ENCODE measurements around the gene PM20D2.

Gene PM20D2

GRCh38 chr6:89180971-89181370 is 35.1 kb downstream of the PM20D2 start:
- DNase-seq (ENCODE audit: low read depth), result no peak
- H3K4me3 ChIP-seq (ENCODE audit: low read depth, low read length), result no peak overlapping the region
- no peak for TF ChIP-seq POLR2A (IDR thresholded peaks at IDR 0.05; ENCODE audit: extremely low read depth, insufficient read length)
- TF ChIP-seq MYC (IDR thresholded peaks at IDR 0.05; ENCODE audit: low read depth, low read length), result no peak
- no peak for TF ChIP-seq CTCF (IDR thresholded peaks at IDR 0.05; ENCODE audit: low read depth, low read length)

- no peak for DNase-seq (ENCODE audit: low read depth)
- no peak overlapping the region for H3K4me3 ChIP-seq (ENCODE audit: low read depth, low read length)
- TF ChIP-seq MAX (IDR thresholded peaks at IDR 0.05; ENCODE audit: low read depth, low read length) (no peak), CTCF (IDR thresholded peaks at IDR 0.05; ENCODE audit: low read depth, low read length) (no peak), POLR2A (IDR thresholded peaks at IDR 0.05; ENCODE audit: extremely low read depth, insufficient read length) (no peak), MYC (IDR thresholded peaks at IDR 0.05; ENCODE audit: low read depth, low read length) (no peak)
Observed at GRCh38 chr6:89183294-89183693, 37.4 kb downstream of the PM20D2 start.

- no peak overlapping the region for H3K4me3 ChIP-seq (ENCODE audit: low read depth, low read length)
- TF ChIP-seq MYC (IDR thresholded peaks at IDR 0.05; ENCODE audit: low read depth, low read length), result no peak
- TF ChIP-seq POLR2A (IDR thresholded peaks at IDR 0.05; ENCODE audit: extremely low read depth, insufficient read length), result no peak
- no peak for TF ChIP-seq CTCF (IDR thresholded peaks at IDR 0.05; ENCODE audit: low read depth, low read length)
- TF ChIP-seq MAX (IDR thresholded peaks at IDR 0.05; ENCODE audit: low read depth, low read length), result no peak
- no peak for DNase-seq (ENCODE audit: low read depth)
Observed at GRCh38 chr6:89184344-89184743, 38.5 kb downstream of the PM20D2 start.

GRCh38 chr6:89186762-89187161 is 40.9 kb downstream of the PM20D2 start:
- H3K4me3 ChIP-seq (ENCODE audit: low read depth, low read length), result no peak overlapping the region
- no peak for DNase-seq (ENCODE audit: low read depth)
- no peak for TF ChIP-seq MYC (IDR thresholded peaks at IDR 0.05; ENCODE audit: low read depth, low read length)
- TF ChIP-seq CTCF (IDR thresholded peaks at IDR 0.05; ENCODE audit: low read depth, low read length), result no peak
- TF ChIP-seq POLR2A (IDR thresholded peaks at IDR 0.05; ENCODE audit: extremely low read depth, insufficient read length), result no peak
- TF ChIP-seq MAX (IDR thresholded peaks at IDR 0.05; ENCODE audit: low read depth, low read length), result no peak

GRCh38 chr6:89187504-89187903 is 41.6 kb downstream of the PM20D2 start:
- H3K4me3 ChIP-seq (ENCODE audit: low read depth, low read length), result no peak overlapping the region
- DNase-seq (ENCODE audit: low read depth), result no peak
- TF ChIP-seq POLR2A (IDR thresholded peaks at IDR 0.05; ENCODE audit: extremely low read depth, insufficient read length) (no peak), MAX (IDR thresholded peaks at IDR 0.05; ENCODE audit: low read depth, low read length) (no peak), MYC (IDR thresholded peaks at IDR 0.05; ENCODE audit: low read depth, low read length) (no peak), CTCF (IDR thresholded peaks at IDR 0.05; ENCODE audit: low read depth, low read length) (no peak)

GRCh38 chr6:89190741-89191140 is 44.9 kb downstream of the PM20D2 start:
- TF ChIP-seq MYC (IDR thresholded peaks at IDR 0.05; ENCODE audit: low read depth, low read length) (no peak), MAX (IDR thresholded peaks at IDR 0.05; ENCODE audit: low read depth, low read length) (no peak), POLR2A (IDR thresholded peaks at IDR 0.05; ENCODE audit: extremely low read depth, insufficient read length) (no peak), CTCF (IDR thresholded peaks at IDR 0.05; ENCODE audit: low read depth, low read length) (no peak)
- no peak for DNase-seq (ENCODE audit: low read depth)
- no peak overlapping the region for H3K4me3 ChIP-seq (ENCODE audit: low read depth, low read length)
